Stimulated activated CD4-positive, alpha-beta T cell treated with anti-CD3 and anti-CD28 coated beads, Interleukin-4, amount 100 ng/mL, for 1 hour (primary cell): ENCODE data around the gene GPX1.
"Not testable (repeated sequence)": the region's sequence is repeated elsewhere in the genome, so short reads cannot be mapped to it uniquely, and the experiment has no call there.

Experiments
- DNase-seq: peaks from one replicate; pipeline ENCODE4 v3.0.0-alpha.2; 2020

GPX1 gene

DNA sequence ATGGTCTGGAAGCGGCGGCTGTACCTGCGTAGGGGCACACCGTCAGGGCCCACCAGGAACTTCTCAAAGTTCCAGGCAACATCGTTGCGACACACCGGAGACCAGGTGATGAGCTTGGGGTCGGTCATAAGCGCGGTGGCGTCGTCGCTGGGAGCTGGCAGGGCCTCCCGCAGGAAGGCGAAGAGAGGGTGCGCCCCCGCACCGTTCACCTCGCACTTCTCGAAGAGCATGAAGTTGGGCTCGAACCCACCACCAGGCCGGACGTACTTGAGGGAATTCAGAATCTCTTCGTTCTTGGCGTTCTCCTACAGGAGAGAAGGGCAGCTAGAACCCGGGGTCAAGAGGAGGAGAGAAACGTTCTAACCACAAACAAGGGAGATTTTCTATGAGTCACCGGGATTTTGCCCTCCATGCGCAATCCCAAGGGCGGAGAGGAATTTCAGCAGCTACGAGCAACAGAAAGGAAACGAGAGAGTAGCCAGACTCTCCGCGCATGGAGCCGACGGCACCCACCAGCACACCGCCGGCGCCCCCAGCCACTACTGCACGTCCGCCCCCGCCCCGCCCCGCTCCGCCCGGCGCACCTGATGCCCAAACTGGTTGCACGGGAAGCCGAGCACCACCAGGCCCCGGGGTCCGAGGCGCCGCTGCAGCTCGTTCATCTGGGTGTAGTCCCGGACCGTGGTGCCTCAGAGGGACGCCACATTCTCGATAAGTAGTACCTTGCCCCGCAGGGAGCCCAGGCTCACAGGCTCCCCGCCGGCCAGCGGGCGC is 523 bp downstream of the GPX1 start:
- DNase-seq = peak; percentile 63

GRCh38 chr3:49357095-49357442 is 1.1 kb downstream of the GPX1 start:
- not testable (repeated sequence) for DNase-seq

- no peak for DNase-seq
Observed at GRCh38 chr3:49352890-49353421, 5.2 kb downstream of the GPX1 start.

- no peak for DNase-seq
Observed at GRCh38 chr3:49352281-49352680, 5.9 kb downstream of the GPX1 start.

- DNase-seq = no peak
Observed at GRCh38 chr3:49351521-49352011, 6.6 kb downstream of the GPX1 start.

DNA sequence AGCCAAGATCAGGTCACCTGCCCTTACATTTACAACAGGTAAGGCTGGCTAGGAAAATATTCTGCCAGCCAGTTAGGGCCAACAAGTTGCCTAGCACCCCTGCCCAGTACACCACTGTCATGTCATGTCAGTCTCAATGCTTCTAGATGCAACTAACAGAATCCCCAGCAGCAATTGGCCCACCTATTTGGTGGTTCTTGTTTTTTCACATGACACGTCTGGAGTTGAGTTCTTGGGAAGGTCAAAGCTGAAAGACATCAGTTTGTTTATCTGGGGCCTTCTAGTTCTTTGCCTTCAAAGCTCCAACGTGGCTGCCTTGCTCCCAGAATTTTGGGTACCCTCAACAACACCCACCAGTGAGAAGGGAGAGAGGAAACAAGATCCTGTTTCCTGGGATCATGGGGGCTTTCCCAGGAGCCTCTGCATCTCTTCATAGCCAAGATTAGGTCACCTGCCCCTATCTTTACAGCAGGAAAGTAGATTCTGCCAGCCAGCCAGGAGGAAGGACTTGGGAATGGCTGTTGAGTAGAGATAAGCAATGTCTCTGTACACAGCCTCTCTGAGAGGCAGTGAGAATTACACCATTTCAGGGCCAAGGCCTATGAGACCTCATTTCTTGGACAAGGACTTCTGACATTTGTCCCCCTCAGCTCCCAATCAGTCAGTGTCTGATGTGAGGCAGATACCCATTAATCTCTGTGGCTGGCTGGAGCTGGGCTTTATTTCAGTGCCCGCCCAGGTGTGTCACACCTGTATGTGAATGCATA is 8.6 kb downstream of the GPX1 start:
- no peak for DNase-seq

GRCh38 chr3:49348361-49348760 is 9.8 kb downstream of the GPX1 start:
- not testable (repeated sequence) for DNase-seq

GRCh38 chr3:49346797-49347251 is 11.3 kb downstream of the GPX1 start:
- DNase-seq = no peak

GRCh38 chr3:49343163-49343562 is 15.0 kb downstream of the GPX1 start:
- no peak for DNase-seq

GRCh38 chr3:49341996-49342395 is 16.2 kb downstream of the GPX1 start:
- DNase-seq = no peak

DNA sequence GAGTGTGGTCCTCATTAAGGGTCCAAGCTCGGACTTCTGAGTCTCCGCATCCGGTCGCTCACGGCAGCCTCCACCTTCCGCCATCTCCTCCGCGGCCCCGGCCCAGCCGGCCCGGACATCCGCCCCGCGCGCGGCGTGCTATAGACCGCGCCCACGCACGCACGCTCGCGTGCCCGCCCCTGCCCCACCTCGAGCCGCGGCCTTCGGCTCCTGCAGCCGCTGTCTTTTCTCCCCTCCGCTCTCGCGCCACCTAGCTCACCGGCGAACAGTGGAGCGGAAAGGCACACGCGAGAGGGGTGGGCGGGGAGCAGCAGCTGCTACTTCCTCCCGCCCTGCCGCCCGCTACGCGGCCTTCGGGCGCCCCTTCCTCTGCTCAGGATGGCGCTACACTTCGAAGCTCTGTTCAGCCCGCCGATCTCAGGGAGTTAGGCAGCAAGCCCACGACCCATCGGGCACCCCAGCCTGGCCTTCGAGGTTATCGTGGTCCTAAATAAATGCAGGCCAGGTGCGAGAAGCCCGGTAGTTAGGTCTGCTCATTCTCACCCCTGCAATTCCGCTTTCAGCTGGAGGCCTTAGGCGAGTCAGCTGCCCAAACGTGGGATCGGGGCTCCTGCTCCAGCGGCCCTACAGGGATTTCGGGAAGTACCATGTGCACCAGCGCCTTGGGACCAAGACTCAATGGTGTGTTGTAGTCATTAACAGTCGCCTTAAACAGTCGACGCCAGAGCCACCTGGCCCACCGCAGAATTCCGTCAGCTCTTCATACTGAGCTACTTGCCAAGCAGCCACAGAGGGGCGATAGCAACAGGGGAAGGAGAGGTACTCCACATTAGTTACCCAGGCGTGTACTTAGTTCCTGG is 18.0 kb downstream of the GPX1 start, which contains the start of gene USP4:
Gene USP4 (minus strand): TSS at position 113 of the 860 bp plus-strand sequence. CDS start 29 bp downstream, at position 84.
- peak; percentile 94 for DNase-seq

- peak; percentile 24 for DNase-seq
Observed at GRCh38 chr3:49339581-49339940, 18.6 kb downstream of the GPX1 start.

DNA sequence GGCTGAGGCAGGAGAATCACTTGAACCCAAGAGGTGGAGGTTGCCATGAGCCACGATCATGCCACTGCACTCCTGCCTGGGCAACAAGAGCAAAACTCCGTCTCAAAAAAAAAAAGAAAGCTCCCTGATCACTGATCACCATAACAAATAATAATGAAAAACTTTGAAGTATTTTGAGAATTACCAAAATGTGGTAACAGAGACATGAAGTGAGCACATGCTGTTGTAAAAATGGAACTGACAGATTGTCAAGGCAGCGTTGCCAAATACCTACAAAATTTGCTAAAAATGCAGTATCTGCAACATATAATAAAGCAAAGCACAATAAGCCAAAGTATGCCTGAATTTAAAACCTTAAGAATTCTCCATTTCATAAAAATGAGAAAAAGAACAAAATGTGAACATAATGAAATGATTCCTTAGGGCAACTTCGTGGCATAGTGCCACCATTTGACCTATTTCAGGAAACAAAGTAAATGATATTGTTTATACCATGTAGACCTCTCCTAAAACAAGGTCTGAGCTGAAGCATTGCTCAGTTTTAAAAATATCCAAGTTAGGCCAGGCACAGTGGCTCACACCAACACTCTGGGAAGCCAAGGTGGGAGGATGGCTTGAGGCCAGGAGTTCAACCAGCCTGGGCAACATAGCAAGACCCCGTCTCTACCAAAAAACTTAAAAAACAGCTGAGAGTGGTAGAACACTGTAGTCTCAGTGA is 24.1 kb downstream of the GPX1 start:
- DNase-seq = no peak

DNA sequence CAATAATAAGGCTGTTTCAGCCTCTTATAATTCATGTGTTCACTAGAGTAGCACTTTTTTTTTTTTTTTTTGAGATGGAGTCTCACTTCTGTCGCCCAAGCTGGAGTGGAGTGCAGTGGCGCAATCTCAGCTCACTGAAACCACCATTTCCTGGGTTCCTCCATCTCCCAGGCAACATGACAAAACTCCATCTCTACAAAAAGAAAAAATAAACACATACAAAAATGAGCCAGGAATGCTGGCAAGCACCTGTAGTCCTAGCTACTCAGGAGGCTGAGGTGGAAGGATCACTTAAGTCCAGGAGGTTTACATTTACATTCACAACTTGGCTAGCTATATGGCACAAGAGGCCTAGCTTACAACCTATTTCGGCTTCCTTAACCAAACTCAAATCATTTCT is 25.1 kb downstream of the GPX1 start:
- DNase-seq = no peak

- DNase-seq = no peak
Observed at GRCh38 chr3:49329186-49329585, 29.0 kb downstream of the GPX1 start.

GRCh38 chr3:49328350-49328749 is 29.8 kb downstream of the GPX1 start:
- not testable (repeated sequence) for DNase-seq

GRCh38 chr3:49327485-49327884 is 30.7 kb downstream of the GPX1 start:
- DNase-seq = no peak

- no peak for DNase-seq
Observed at GRCh38 chr3:49324768-49325167, 33.4 kb downstream of the GPX1 start.

DNA sequence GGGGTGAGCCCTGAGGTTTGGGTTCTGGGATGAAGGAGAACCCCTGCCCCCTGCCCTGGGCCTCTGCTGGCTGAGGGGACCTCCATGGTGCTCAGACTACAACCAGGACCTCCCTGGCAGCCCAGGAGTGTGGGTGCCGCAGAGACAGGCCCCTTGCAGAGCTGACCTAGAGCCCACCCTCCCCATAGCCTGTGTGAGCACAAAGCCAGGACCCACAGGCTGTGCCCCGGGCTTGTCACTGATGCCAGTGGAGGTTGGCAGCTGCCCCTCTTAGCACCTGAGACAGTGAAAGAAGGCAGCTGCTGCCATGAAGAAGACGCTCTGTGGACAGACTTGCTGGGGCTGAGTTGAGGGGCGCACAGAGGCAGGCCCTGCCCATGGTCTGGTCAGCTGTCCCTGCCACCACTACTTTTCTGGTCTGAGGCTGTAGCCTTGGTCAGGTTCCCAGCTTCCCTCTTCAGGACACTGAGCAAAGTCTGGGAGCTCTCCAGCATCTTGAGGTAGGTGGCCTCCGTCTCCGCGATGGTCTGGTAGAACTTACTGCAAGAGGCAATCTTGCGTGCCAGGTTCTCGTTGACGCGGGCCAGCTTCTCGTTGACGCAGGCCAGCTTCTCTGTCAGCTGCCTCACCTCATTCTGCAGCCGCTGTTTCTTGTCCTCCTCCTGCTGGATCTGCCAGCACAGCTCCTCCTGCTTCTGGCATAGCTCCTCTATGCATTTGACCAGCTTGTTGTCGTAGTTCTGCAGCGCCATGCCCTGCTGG is 41.3 kb downstream of the GPX1 start:
- no peak for DNase-seq

DNA sequence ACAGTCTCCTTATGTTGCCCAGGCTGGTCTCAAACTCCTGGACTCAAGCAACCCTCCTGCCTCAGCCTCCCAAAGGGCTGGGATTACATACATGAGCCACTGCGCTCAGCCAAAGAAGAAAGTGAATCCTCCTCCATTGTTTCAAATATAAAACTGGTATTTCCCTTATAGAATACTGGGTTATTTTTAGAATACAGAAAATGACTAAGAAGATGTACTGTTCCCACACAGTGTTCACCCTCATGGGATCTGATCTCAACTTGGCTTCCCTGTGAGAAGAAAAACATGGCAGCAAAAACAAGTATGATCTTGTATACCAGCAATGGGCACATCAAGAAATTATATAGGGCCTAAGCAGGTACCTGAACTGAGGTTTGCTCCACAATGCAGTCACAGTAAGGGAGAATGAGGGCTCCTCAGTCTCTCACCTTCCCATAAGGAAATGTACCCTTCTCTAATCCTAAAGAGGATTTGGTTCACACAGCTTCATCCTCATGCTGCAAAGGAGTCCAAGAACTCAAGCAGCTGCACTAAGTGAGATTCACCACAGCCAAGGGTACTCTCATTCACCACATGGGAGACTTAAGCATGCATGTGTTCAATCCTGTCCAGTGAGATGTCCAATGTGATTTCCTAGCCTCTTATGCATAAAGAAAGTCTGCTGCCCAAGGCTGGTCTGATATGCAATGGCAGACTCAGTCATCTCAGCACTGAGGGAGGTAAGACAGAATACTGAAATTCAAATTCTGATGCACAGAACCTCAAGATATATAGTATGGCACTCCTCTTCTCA is 44.1 kb downstream of the GPX1 start:
- DNase-seq = no peak
